Right cardiac atrium (tissue), 5 donors: ENCODE data around the gene CYP27A1. TPM values are rescaled to one million over a fixed set of nuclear protein-coding genes. Genes with fewer than 3 reads are reported as not detected.

Experiments
- ATAC-seq, 2 donors: fragments of 200-7000 bp; cut with Tn5 transposase; one replicate each; pipeline versions ENCODE4 v1.8.0 to v1.9.1; 2020; ENCODE audit warnings: moderate library complexity in 2 of 2, mild to moderate bottlenecking in 1 of 2
- DNase-seq, 3 donors: peaks; one replicate each; pipeline ENCODE4 v3.0.0-alpha.2; 2020
- H3K27ac ChIP-seq: one replicate; pipeline ENCODE4 v1.5.1; 2013; ENCODE audit warnings: mild to moderate bottlenecking, low read length, control low read depth, moderate library complexity
- H3K27me3 ChIP-seq: one replicate; pipeline ENCODE4 v1.6.1; 2013; ENCODE audit not compliant: control insufficient read depth, insufficient read depth
- H3K4me1 ChIP-seq: one replicate; pipeline ENCODE4 v1.6.1; 2013; ENCODE audit warnings: low read length; ENCODE audit not compliant: control insufficient read depth, insufficient read depth
- H3K4me3 ChIP-seq: one replicate; pipeline ENCODE4 v1.5.1; 2013; ENCODE audit warnings: low read length, control low read depth
- H3K9me3 ChIP-seq: one replicate; pipeline ENCODE4 v1.6.1; 2013; ENCODE audit warnings: low read length; ENCODE audit not compliant: control insufficient read depth
- WGBS: extraction: QIAGEN DNeasy Blood & Tissue Kit; methylation state at CpG from one replicate; pipeline ENCODE4 v1.1.7; 2013; 5-methylcytosine and 5-hydroxymethylcytosine counted together
- intact Hi-C, 4 donors: fragments of 100-400 bp; cut with DNase I; formaldehyde crosslinking; loops; one replicate each; pipeline versions ENCODE4 v1.11.0 to v1.14.0; 2022 to 2023
- long read RNA-seq, 4 donors: library from polyadenylated mRNA; unstranded; transcript quantifications; one replicate each; pipeline ENCODE4 v2.0.0, GENCODE V29; 2020 to 2021
- polyA plus RNA-seq: library from polyadenylated mRNA; stranded (reverse); fragments of 200-250 nt; gene quantifications from one replicate; pipeline ENCODE4 v1.2.3, GENCODE V29; 2013
- total RNA-seq, 4 donors: library from RNA; stranded (reverse); fragmentation: NEBNext Ultra II Directional; extraction: Animal tissue kit (Norgen Biotek cat#: 25700); gene quantifications; one replicate each; pipeline ENCODE4 v1.2.1, GENCODE V29; 2021
- donor health status: healthy with polysubstance abuse.
- donor health status: DM: no; HTN: yes; CAD: no.
- donor health status: DM: no; HTN: no; CAD: no.
- donor health status: DM: no; HTN: yes; CAD: no; lungs with severe emphysema.
- donor health status: DM: yes; HTN: yes; CAD: no.

The CYP27A1 gene
- 10 to 100 TPM; 15.0 to 20.2 (median 16.3) TPM for total RNA-seq
- 14.0 TPM for polyA plus RNA-seq
- long read RNA-seq, donor 1, transcript CYP27A1-201 (9 exons, 2,286 nt): major isoform, 34 of 48 reads
- long read RNA-seq, donor 1, partial matches to known transcripts: 7 of 48 reads
- long read RNA-seq, donor 1, other reads (novel, unspliced or antisense): 7 of 48 reads
- long read RNA-seq, donor 2, transcript CYP27A1-201 (9 exons, 2,286 nt): major isoform, 19 of 23 reads
- long read RNA-seq, donor 2, partial matches to known transcripts: 3 of 23 reads
- long read RNA-seq, donor 2, other reads (novel, unspliced or antisense): 1 of 23 reads
- long read RNA-seq, donor 3, transcript CYP27A1-201 (9 exons, 2,286 nt): major isoform, 104 of 121 reads
- long read RNA-seq, donor 3, partial matches to known transcripts: 10 of 121 reads
- long read RNA-seq, donor 3, other reads (novel, unspliced or antisense): 7 of 121 reads
- long read RNA-seq, donor 4, transcript CYP27A1-201 (9 exons, 2,286 nt): major isoform, 20 of 25 reads
- long read RNA-seq, donor 4, partial matches to known transcripts: 4 of 25 reads
- long read RNA-seq, donor 4, other reads (novel, unspliced or antisense): 1 of 25 reads

DNA sequence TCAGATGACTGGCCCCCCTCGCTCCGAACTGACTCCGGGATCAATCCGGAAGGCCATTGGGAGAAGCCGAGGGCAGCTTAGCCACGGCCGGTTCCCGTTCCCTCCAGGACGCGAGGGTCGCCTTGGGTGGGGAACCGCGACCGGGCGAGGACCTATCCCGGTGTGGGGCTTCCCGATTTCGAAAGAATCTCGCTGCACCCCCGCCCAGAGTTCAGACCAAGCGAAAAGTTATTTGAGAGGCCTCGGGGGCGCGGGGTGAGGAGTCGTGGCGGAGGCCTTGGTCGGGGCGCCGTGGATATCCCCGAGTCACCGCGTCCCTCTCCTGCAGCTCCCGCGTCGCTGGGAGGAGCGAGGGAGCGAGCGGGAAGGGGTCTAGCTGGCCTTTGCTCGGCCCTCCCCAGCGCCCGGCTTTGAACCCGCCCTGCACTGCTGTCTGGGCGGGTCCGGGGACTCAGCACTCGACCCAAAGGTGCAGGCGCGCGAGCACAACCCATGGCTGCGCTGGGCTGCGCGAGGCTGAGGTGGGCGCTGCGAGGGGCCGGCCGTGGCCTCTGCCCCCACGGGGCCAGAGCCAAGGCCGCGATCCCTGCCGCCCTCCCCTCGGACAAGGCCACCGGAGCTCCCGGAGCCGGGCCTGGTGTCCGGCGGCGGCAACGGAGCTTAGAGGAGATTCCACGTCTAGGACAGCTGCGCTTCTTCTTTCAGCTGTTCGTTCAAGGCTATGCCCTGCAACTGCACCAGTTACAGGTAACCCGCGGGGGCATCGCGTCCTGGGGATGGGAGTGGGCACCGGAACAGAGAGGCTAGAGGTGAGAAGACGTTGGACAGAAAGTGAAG, at the start of gene CYP27A1:
Gene CYP27A1, plus strand, starts transcription at position 457 of the 837 bp plus-strand sequence. Its CDS starts 36 bp downstream, at position 493.
- Histone ChIP-seq H3K27ac (peak within 1 kb of the TSS; percentile 49), H3K4me3 (peak within 1 kb of the TSS; percentile 46), H3K9me3 (no peaks in the 10 kb centered on the region), H3K4me1 (no peaks in the 10 kb centered on the region), H3K27me3 (no peaks in the 10 kb centered on the region)
- intact Hi-C loops: no loop called here
- ATAC-seq (peak; percentile 93 to 94), DNase-seq (peak; percentile 67 to 88 (median 81))
- 1% methylated on average over 76 of the region's 76 CpGs for WGBS

- intact Hi-C loops: loop anchor here in 1 of 4 donors (10.0 kb wide), 1 partner anchor 112 kb away; no protein-coding TSS in a partner anchor
- H3K9me3 ChIP-seq: no peaks in the 10 kb centered on the region
- no peaks in the 10 kb centered on the region for H3K27me3 ChIP-seq
- H3K4me3 ChIP-seq: no peak overlapping the region
- DNase-seq (no peak), ATAC-seq (no peak)
- H3K27ac ChIP-seq: peak overlapping the region; percentile 30
- peaks cover 6% of the 10 kb centered on the region for H3K4me1 ChIP-seq
- WGBS: 54% methylated on average over 2 of the region's 2 CpGs
Observed at GRCh38 chr2:218732761-218733158, 49.2 kb upstream of the CYP27A1 start.

- intact Hi-C loops: loop anchor here in 1 of 4 donors (10.0 kb wide), 1 partner anchor 111 kb away; no protein-coding TSS in a partner anchor
- ATAC-seq (peak; percentile 59 to 79), DNase-seq (peak in 1 of 3 donors; percentile 58)
- no peak overlapping the region for H3K27ac ChIP-seq
- H3K27me3 ChIP-seq: no peaks in the 10 kb centered on the region
- H3K9me3 ChIP-seq: no peaks in the 10 kb centered on the region
- H3K4me3 ChIP-seq: no peak overlapping the region
- 78% methylated on average over 6 of the region's 6 CpGs for WGBS
- peaks cover 6% of the 10 kb centered on the region for H3K4me1 ChIP-seq
Observed at GRCh38 chr2:218733171-218734021, 48.6 kb upstream of the CYP27A1 start.

- peaks cover 6% of the 10 kb centered on the region for H3K4me1 ChIP-seq
- intact Hi-C loops: loop anchor here in 1 of 4 donors (10.0 kb wide), 1 partner anchor 110 kb away; no protein-coding TSS in a partner anchor
- WGBS: 95% methylated on average over 8 of the region's 8 CpGs
- no peak for DNase-seq
- H3K9me3 ChIP-seq: no peaks in the 10 kb centered on the region
- H3K27ac ChIP-seq: no peak overlapping the region
- H3K4me3 ChIP-seq: no peak overlapping the region
- no peak for ATAC-seq
- no peaks in the 10 kb centered on the region for H3K27me3 ChIP-seq
Observed at GRCh38 chr2:218734190-218734975, 47.6 kb upstream of the CYP27A1 start.

- Histone ChIP-seq H3K27me3 (no peaks in the 10 kb centered on the region), H3K27ac (no peak overlapping the region), H3K9me3 (no peaks in the 10 kb centered on the region), H3K4me3 (no peak overlapping the region), H3K4me1 (peaks cover 6% of the 10 kb centered on the region)
- 39% methylated on average over 2 of the region's 2 CpGs for WGBS
- DNase-seq (no peak), ATAC-seq (no peak)
- intact Hi-C loops: loop anchor here in 1 of 4 donors (10.0 kb wide), 1 partner anchor 108 kb away; no protein-coding TSS in a partner anchor
Observed at GRCh38 chr2:218736531-218736930, 45.4 kb upstream of the CYP27A1 start.

- no peak for DNase-seq
- peaks cover 4% of the 10 kb centered on the region for H3K4me1 ChIP-seq
- intact Hi-C loops: no loop called here
- no peaks in the 10 kb centered on the region for H3K9me3 ChIP-seq
- 74% methylated on average over 6 of the region's 6 CpGs for WGBS
- H3K27ac ChIP-seq: no peak overlapping the region
- no peak for ATAC-seq
- H3K4me3 ChIP-seq: no peak overlapping the region
- no peaks in the 10 kb centered on the region for H3K27me3 ChIP-seq
Observed at GRCh38 chr2:218743068-218743467, 38.9 kb upstream of the CYP27A1 start.

DNA sequence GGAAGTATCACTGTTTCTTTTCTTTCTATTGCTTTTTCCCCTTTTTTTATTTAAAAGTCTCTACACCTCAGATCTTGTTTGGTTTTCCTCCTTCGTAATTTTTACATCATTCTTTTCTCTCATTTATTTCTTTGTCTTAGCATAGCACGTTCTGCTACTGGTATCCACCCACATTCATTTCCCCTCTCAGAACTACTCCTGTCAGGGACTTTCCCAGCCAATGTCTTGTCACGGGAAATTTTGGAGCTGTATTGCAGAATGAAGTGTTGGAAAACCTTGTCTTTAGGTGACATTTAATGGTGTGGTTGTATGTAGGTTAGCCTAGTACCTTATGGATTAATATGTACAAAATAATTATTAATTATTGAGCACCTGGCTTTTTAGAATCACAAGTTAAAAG, 37.3 kb upstream of the CYP27A1 start:
- WGBS: 40% methylated on average over 3 of the region's 3 CpGs
- no peaks in the 10 kb centered on the region for H3K9me3 ChIP-seq
- DNase-seq (no peak), ATAC-seq (no peak)
- H3K4me3 ChIP-seq: no peak overlapping the region
- H3K27ac ChIP-seq: no peak overlapping the region
- intact Hi-C loops: no loop called here
- H3K27me3 ChIP-seq: no peaks in the 10 kb centered on the region
- peaks cover 4% of the 10 kb centered on the region for H3K4me1 ChIP-seq

- intact Hi-C loops: no loop called here
- Histone ChIP-seq H3K27ac (peak overlapping the region; percentile 90), H3K9me3 (no peaks in the 10 kb centered on the region), H3K27me3 (no peaks in the 10 kb centered on the region), H3K4me1 (peaks cover 4% of the 10 kb centered on the region), H3K4me3 (no peak overlapping the region)
- ATAC-seq (peak; percentile 67 to 77), DNase-seq (no peak)
- WGBS: 63% methylated on average over 5 of the region's 5 CpGs
Observed at GRCh38 chr2:218745160-218745558, 36.8 kb upstream of the CYP27A1 start.

- Histone ChIP-seq H3K27ac (peak overlapping the region; percentile 90), H3K9me3 (no peaks in the 10 kb centered on the region), H3K4me3 (no peak overlapping the region), H3K4me1 (peaks cover 4% of the 10 kb centered on the region), H3K27me3 (no peaks in the 10 kb centered on the region)
- ATAC-seq (peak; percentile 96 to 98), DNase-seq (peak; percentile 86 to 94 (median 89))
- 66% methylated on average over 10 of the region's 10 CpGs for WGBS
- intact Hi-C loops: no loop called here
Observed at GRCh38 chr2:218745559-218746469, 36.1 kb upstream of the CYP27A1 start.
